ENCODE data around the gene ZNF22. TPM values are rescaled to one million over a fixed set of nuclear protein-coding genes. Genes with fewer than 3 reads are reported as not detected.

ZNF22 gene
- total RNA-seq, 1 experiment from 2014 or later, result 60.8 TPM

DNA sequence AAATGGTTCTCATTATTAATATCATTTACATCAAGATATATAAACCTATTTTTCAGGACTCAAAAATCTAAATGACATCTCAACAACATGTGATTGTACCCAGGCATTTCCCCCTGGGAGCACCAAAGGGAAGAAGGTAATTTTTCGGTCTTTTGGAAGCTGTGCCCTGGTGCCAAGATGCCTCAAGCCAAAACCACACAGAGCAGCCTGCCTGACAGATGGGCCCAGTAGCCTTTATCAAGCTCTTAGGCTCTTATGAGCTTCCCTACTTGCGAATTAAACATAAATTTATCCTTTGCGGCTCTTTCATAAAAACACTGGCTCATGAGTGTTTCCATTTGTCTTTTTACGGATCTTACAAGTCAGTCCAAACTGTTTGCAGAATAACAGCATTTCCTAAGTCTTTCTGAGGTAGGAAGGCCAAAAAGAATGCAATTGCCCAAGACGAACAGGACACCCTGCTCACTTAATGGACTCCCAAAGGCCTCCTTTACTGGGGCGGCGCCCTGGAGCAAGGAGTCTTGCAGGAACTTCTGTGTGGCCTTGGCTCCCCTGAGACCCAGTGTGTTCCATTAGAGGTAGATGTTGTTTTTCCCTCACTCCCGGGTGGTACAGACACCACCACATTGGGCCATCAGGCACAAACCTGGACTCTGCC is 45.2 kb upstream of the ZNF22 start:
- H3K36me3 Mint-ChIP-seq (ENCODE audit: insufficient read depth, unreplicated experiment), result peaks cover 17% of the 10 kb centered on the region
- no peaks in the 10 kb centered on the region for H3K9me3 Mint-ChIP-seq (ENCODE audit: unreplicated experiment)
- intact Hi-C loops (cut with micrococcal nuclease; ENCODE audit: unreplicated experiment), result no loop called here
- DNase-seq, result no peak
- ChIA-PET POLR2A (no interaction called here), CTCF (no interaction called here)
- peak overlapping the region; percentile 20 for H3K27ac Mint-ChIP-seq (ENCODE audit: unreplicated experiment)
- H3K4me3 ChIP-seq (ENCODE audit: low read depth, low read length), result no peak overlapping the region
- H3K27me3 Mint-ChIP-seq (ENCODE audit: insufficient read depth, unreplicated experiment), result no peaks in the 10 kb centered on the region
- no TSS peak for BruUV-seq (replicated peaks)
- H3K4me3 Mint-ChIP-seq (ENCODE audit: unreplicated experiment), result no peak overlapping the region
- peaks cover 30% of the 10 kb centered on the region for H3K4me1 Mint-ChIP-seq (ENCODE audit: low read depth, unreplicated experiment)
- H3K36me3 ChIP-seq (ENCODE audit: control insufficient read depth, insufficient read depth, low read length), result 0 out of 2 replicates have a peak, but pooled peaks cover 2% of the 10 kb centered on the region
- H3K9me3 ChIP-seq, result no peaks in the 10 kb centered on the region
- no peaks in the 10 kb centered on the region for H3K27me3 ChIP-seq (replicated peaks; ENCODE audit: control insufficient read depth, insufficient read depth, low read length)
- peaks cover 51% of the 10 kb centered on the region for H3K4me1 ChIP-seq
- no peak for TF ChIP-seq CTCF (IDR thresholded peaks at IDR 0.05; ENCODE audit: insufficient read depth in 1 of 2, low read depth in 1 of 2, low read length in 1 of 2, severe bottlenecking in 1 of 2, unreplicated experiment in 1 of 2)

DNA sequence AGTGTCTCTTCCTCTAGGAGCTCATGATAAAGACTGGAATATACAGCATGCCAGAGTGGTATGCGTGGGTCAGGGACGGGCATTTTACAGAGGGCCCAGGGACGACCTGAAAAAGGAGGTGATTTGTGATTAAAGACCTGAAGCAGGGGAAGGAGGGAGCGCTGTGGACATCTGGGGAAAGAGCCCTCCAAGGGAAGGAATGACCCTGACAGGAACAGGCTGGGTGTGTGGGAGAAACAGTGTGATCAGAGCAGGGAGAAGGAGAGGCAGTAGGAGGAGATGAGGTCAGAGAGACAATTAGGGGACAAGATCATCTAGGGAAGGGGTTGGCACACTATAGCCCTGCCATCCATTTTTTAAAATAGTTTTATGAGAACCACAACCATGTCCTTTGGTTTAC is 44.5 kb upstream of the ZNF22 start:
- H3K27ac Mint-ChIP-seq (ENCODE audit: unreplicated experiment), result peak overlapping the region; percentile 20
- no TSS peak for BruUV-seq (replicated peaks)
- H3K27me3 Mint-ChIP-seq (ENCODE audit: insufficient read depth, unreplicated experiment), result no peaks in the 10 kb centered on the region
- DNase-seq, result no peak
- TF ChIP-seq CTCF (IDR thresholded peaks at IDR 0.05; ENCODE audit: insufficient read depth in 1 of 2, low read depth in 1 of 2, low read length in 1 of 2, severe bottlenecking in 1 of 2, unreplicated experiment in 1 of 2), result no peak
- intact Hi-C loops (cut with micrococcal nuclease; ENCODE audit: unreplicated experiment), result no loop called here
- ChIA-PET POLR2A (no interaction called here), CTCF (no interaction called here)
- Histone ChIP-seq H3K27me3 (replicated peaks; ENCODE audit: control insufficient read depth, insufficient read depth, low read length) (no peaks in the 10 kb centered on the region), H3K36me3 (ENCODE audit: control insufficient read depth, insufficient read depth, low read length) (no peaks in the 10 kb centered on the region), H3K9me3 (no peaks in the 10 kb centered on the region), H3K4me3 (ENCODE audit: low read depth, low read length) (no peak overlapping the region), H3K4me1 (peaks cover 55% of the 10 kb centered on the region)
- H3K36me3 Mint-ChIP-seq (ENCODE audit: insufficient read depth, unreplicated experiment), result peaks cover 16% of the 10 kb centered on the region
- H3K4me3 Mint-ChIP-seq (ENCODE audit: unreplicated experiment), result no peak overlapping the region
- H3K9me3 Mint-ChIP-seq (ENCODE audit: unreplicated experiment), result no peaks in the 10 kb centered on the region
- peaks cover 33% of the 10 kb centered on the region for H3K4me1 Mint-ChIP-seq (ENCODE audit: low read depth, unreplicated experiment)

DNA sequence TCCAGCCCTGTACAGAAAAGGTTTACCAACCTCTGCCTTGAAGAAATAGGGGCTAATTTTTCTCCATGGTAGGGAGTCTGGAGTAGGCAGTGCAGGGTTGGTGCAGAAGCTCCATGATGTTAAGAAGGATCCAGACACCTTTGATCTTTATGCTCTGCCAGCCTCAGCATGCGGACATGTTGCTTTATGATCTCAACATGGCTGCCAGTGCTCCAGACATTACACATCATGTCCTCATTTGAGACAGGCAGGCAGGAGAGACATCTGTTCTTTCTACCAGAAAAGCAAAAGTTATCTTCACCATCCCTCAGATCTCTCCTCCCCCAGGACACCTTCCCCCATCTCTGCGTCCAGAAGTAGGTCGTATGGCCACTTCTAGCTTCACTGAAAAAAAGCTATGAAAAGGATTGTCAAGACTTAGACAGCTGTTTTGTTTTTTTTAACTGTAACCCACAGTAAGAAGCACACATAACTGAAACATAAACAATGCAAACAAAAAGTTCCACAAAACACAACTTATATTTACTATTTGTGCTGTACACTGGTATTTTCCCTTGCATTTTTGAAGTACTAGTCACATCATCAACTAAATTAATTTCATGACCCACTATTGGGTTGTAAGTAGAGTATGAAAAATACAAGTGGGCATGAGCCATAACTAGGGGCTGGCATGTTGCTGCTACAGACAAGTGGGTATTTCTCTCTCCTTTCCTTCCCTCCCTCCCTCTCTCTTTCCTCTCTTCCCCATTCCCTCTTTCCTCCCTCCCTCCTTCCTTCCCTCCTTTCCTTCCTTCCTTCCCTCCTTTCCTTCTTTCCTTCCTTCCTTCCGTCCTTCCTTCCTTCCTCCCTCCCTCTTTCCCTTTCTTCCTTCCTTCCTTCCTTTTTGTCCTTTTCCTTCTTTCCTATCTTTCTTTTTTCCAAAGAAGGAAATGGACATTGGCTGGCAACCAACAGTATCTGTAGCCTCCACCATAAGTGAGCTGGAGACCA is 43.7 kb upstream of the ZNF22 start:
- H3K4me3 Mint-ChIP-seq (ENCODE audit: unreplicated experiment), result peak overlapping the region; percentile 78

More for the DNA sequence above, 43.7 kb upstream of the ZNF22 start:
- Histone ChIP-seq H3K36me3 (ENCODE audit: control insufficient read depth, insufficient read depth, low read length) (0 out of 2 replicates have a peak, but pooled peaks cover under 1% of the 10 kb centered on the region), H3K4me3 (ENCODE audit: low read depth, low read length) (no peak overlapping the region), H3K27me3 (replicated peaks; ENCODE audit: control insufficient read depth, insufficient read depth, low read length) (no peaks in the 10 kb centered on the region), H3K4me1 (peaks cover 51% of the 10 kb centered on the region), H3K9me3 (no peaks in the 10 kb centered on the region)
- intact Hi-C loops (cut with micrococcal nuclease; ENCODE audit: unreplicated experiment), result no loop called here
- Mint-ChIP-seq H3K27ac (ENCODE audit: unreplicated experiment) (no peak overlapping the region), H3K36me3 (ENCODE audit: insufficient read depth, unreplicated experiment) (peaks cover 16% of the 10 kb centered on the region), H3K9me3 (ENCODE audit: unreplicated experiment) (no peaks in the 10 kb centered on the region), H3K27me3 (ENCODE audit: insufficient read depth, unreplicated experiment) (no peaks in the 10 kb centered on the region), H3K4me1 (ENCODE audit: low read depth, unreplicated experiment) (peaks cover 33% of the 10 kb centered on the region)
- BruUV-seq (replicated peaks), result no TSS peak
- ChIA-PET CTCF (no interaction called here), POLR2A (no interaction called here)
- no peak for DNase-seq
- no peak for TF ChIP-seq CTCF (IDR thresholded peaks at IDR 0.05; ENCODE audit: insufficient read depth in 1 of 2, low read depth in 1 of 2, low read length in 1 of 2, severe bottlenecking in 1 of 2, unreplicated experiment in 1 of 2)
